ENCODE measurements around the gene UBE2Q1. TPM values are rescaled to one million over a fixed set of nuclear protein-coding genes. Genes with fewer than 3 reads are reported as not detected.
A peak's percentile ranks its signal among the peaks of the same experiment; 100 is the strongest.

The UBE2Q1 gene
- total and polyA plus RNA-seq, 9 donors = 14.3 to 119 (median 58.5) TPM

- TF ChIP-seq EP300 (IDR thresholded peaks at IDR 0.05) = no peak
- no peak for TF ChIP-seq CTCF (IDR thresholded peaks at IDR 0.05)
- TF ChIP-seq POLR2A (IDR thresholded peaks at IDR 0.05) = no peak
- Histone ChIP-seq H3K9me3 (no peaks in the 10 kb centered on the region), H3K27ac (no peak overlapping the region), H3K4me1 (ENCODE audit: insufficient read depth) (peaks cover 6% of the 10 kb centered on the region), H3K36me3 (no peaks in the 10 kb centered on the region), H3K27me3 (no peaks in the 10 kb centered on the region), H3K4me3 (no peak overlapping the region)
- DNase-seq = no peak
- intact Hi-C loops (cut with DNase I) = loop anchor here in 2 of 4 donors (5.0 to 10.0 kb wide), 3 partner anchors 297 to 487 kb away; partner anchors contain the start of gene ADAM15 (in 1 of the 2)
- 25 to 36% (median 27%) methylated on average over 17 of the region's 17 CpGs for WGBS, 3 donors
Measured at GRCh38 chr1:154568157-154568815, 9.8 kb upstream of the UBE2Q1 start.

GRCh38 chr1:154567386-154568156 lies 9.1 kb upstream of the UBE2Q1 start, which contains the start of gene CHRNB2:
CHRNB2 (plus strand) TSS chr1:154567778; CDS start chr1:154568045, 267 bp downstream.
- H3K9me3 ChIP-seq = no peaks in the 10 kb centered on the region
- peak; percentile 63 to 87 (median 77) for DNase-seq
- no peak within 1 kb of the TSS for H3K27ac ChIP-seq
- H3K4me1 ChIP-seq (ENCODE audit: insufficient read depth) = peaks cover 6% of the 10 kb centered on the region
- 2 to 4% (median 2%) methylated on average over 53 of the region's 53 CpGs for WGBS, 3 donors
- TF ChIP-seq POLR2A (IDR thresholded peaks at IDR 0.05) (no peak), EP300 (IDR thresholded peaks at IDR 0.05) (no peak), CTCF (IDR thresholded peaks at IDR 0.05) (no peak)
- intact Hi-C loops (cut with DNase I) = loop anchor here in 2 of 4 donors (5.0 to 10.0 kb wide), 3 partner anchors 297 to 487 kb away; partner anchors contain the start of gene ADAM15 (in 1 of the 2)
- no peaks in the 10 kb centered on the region for H3K36me3 ChIP-seq
- H3K27me3 ChIP-seq = no peaks in the 10 kb centered on the region
- H3K4me3 ChIP-seq = no peak within 1 kb of the TSS

GRCh38 chr1:154565876-154566275 lies 7.4 kb upstream of the UBE2Q1 start:
- no peak overlapping the region for H3K27ac ChIP-seq
- TF ChIP-seq CTCF (IDR thresholded peaks at IDR 0.05) (no peak), EP300 (IDR thresholded peaks at IDR 0.05) (no peak), POLR2A (IDR thresholded peaks at IDR 0.05) (no peak)
- intact Hi-C loops (cut with DNase I) = loop anchor here in 2 of 4 donors (5.0 to 10.0 kb wide), 3 partner anchors 299 to 489 kb away; partner anchors contain the start of gene ADAM15 (in 1 of the 2)
- peaks cover 6% of the 10 kb centered on the region for H3K4me1 ChIP-seq (ENCODE audit: insufficient read depth)
- no peak for DNase-seq
- H3K27me3 ChIP-seq = no peaks in the 10 kb centered on the region
- 76 to 85% (median 83%) methylated on average over 6 of the region's 6 CpGs for WGBS, 3 donors
- no peaks in the 10 kb centered on the region for H3K36me3 ChIP-seq
- no peak overlapping the region for H3K4me3 ChIP-seq
- no peaks in the 10 kb centered on the region for H3K9me3 ChIP-seq

- Histone ChIP-seq H3K4me3 (peak overlapping the region; percentile 94), H3K27me3 (no peaks in the 10 kb centered on the region), H3K36me3 (no peaks in the 10 kb centered on the region), H3K27ac (peak overlapping the region; percentile 58 to 75), H3K9me3 (no peaks in the 10 kb centered on the region), H3K4me1 (ENCODE audit: insufficient read depth) (peaks cover 9% of the 10 kb centered on the region)
- TF ChIP-seq POLR2A (IDR thresholded peaks at IDR 0.05) = no peak
- peak; percentile 77 to 95 (median 93) for TF ChIP-seq CTCF (IDR thresholded peaks at IDR 0.05)
- TF ChIP-seq EP300 (IDR thresholded peaks at IDR 0.05) = no peak
- peak; percentile 85 to 91 (median 86) for DNase-seq
- intact Hi-C loops (cut with DNase I) = loop anchor here in 3 of 4 donors (5.0 to 10.0 kb wide), 7 partner anchors 155 to 525 kb away; partner anchors contain the start of genes ADAM15 (in 1 of the 3), IL6R (in 1 of the 3) and KCNN3 (in 1 of the 3)
- WGBS, 3 donors = 7 to 8% (median 8%) methylated on average over 13 of the region's 13 CpGs
Measured at GRCh38 chr1:154559466-154560044, 1.1 kb upstream of the UBE2Q1 start.
